HCT116 (cell line): ENCODE data around the gene RPL19. TPM values are rescaled to one million over a fixed set of nuclear protein-coding genes. Genes with fewer than 3 reads are reported as not detected.

Source experiments
- ATAC-seq: fragments of 200-7000 bp; cut with Tn5 transposase; 2 replicates; pipeline ENCODE4 v1.9.1; 2020; ENCODE audit warnings: mild to moderate bottlenecking, moderate library complexity
- BruUV-seq: library from RNA; stranded (reverse); fragments of 400-500 nt; replicated peaks from 2 replicates; lab custom pipeline; 2021; lab: Mats Ljungman, UMichigan
- CTCF ChIA-PET: fragments of 300-600 bp; sonication (Branson Sonifier 250); formaldehyde crosslinking; loops from one replicate; lab custom pipeline; 2021; ENCODE audit warnings: antibody characterized with exemption; lab: Charles Lee
- POLR2A ChIA-PET: fragments of 300-600, 350-600 bp; sonication (Branson Sonifier 250); formaldehyde crosslinking; loops from one replicate; lab custom pipeline; 2021; ENCODE audit warnings: antibody characterized with exemption; lab: Charles Lee
- RAD21 ChIA-PET, 2 experiments: fragments of 300-600 bp; sonication (Branson Sonifier 250); formaldehyde crosslinking; loops; one replicate each; lab custom pipeline; 2023; ENCODE audit warnings: low total read pairs in 2 of 2; ENCODE audit not compliant: uncharacterized antibody in 2 of 2, unreplicated experiment in 2 of 2, low non-redundant PET in 1 of 2; lab: Charles Lee
- DNase-seq: peaks from one replicate; pipeline ENCODE4 v3.0.0-alpha.2; 2010; ENCODE audit warnings: low read depth, low spot score
- H2AFZ ChIP-seq: fragments of 200-600 bp; shearing (Covaris generic), sonication (generic); 2 replicates; pipeline ENCODE4 v1.6.1; 2017; ENCODE audit warnings: low read depth, mixed run types, mixed read lengths, antibody characterized with exemption, low read length; ENCODE audit not compliant: poor library complexity, severe bottlenecking
- H3K27ac ChIP-seq: 2 replicates; pipeline ENCODE4 v1.5.1; 2012; ENCODE audit warnings: low read depth, low read length
- H3K27me3 ChIP-seq: fragments of 200-600 bp; sonication (generic); 2 replicates; pipeline ENCODE4 v1.6.1; 2016; ENCODE audit warnings: mixed run types, low read length, mixed read lengths; ENCODE audit not compliant: insufficient read depth
- H3K36me3 ChIP-seq, 2 experiments: fragments of 200-500 bp in 1 of 2; fragments of 200-600 bp in 1 of 2; sonication (Bioruptor generic) in 1 of 2; sonication (generic) in 1 of 2; 2 replicates each; pipeline versions ENCODE4 v1.5.1 to v1.6.1; 2014 to 2016; ENCODE audit warnings: low read length in 2 of 2, inconsistent platforms in 1 of 2, mixed read lengths in 1 of 2, mixed run types in 1 of 2; ENCODE audit not compliant: insufficient read depth in 2 of 2, control insufficient read depth in 1 of 2
- H3K4me1 ChIP-seq, 2 experiments: fragments of 200-600 bp in 1 of 2; sonication (generic) in 1 of 2; 2 replicates each; pipeline versions ENCODE4 v1.5.1 to v1.6.1; 2012 to 2017; ENCODE audit warnings: low read length in 2 of 2, inconsistent platforms in 1 of 2, mild to moderate bottlenecking in 1 of 2, mixed read lengths in 1 of 2, mixed run types in 1 of 2, moderate library complexity in 1 of 2; ENCODE audit not compliant: insufficient read depth in 2 of 2, control insufficient read depth in 1 of 2
- H3K4me2 ChIP-seq: fragments of 200-600 bp; sonication (generic); 2 replicates; pipeline ENCODE4 v1.6.1; 2017; ENCODE audit warnings: mixed run types, low read length, mixed read lengths
- H3K4me3 ChIP-seq, 2 experiments: fragments of 200-600 bp in 1 of 2; sonication (generic) in 1 of 2; replicated peaks in 1 of 2; 2 replicates each; pipeline ENCODE4 v1.5.1; 2011 to 2016; ENCODE audit warnings: low read length in 2 of 2, control low read depth in 1 of 2, low read depth in 1 of 2, mild to moderate bottlenecking in 1 of 2, mixed read lengths in 1 of 2, mixed run types in 1 of 2
- H3K79me2 ChIP-seq: fragments of 200-600 bp; sonication (generic); 2 replicates; pipeline ENCODE4 v1.6.1; 2017; ENCODE audit warnings: mild to moderate bottlenecking, mixed run types, low read length, moderate library complexity, mixed read lengths; ENCODE audit not compliant: insufficient read depth
- H3K9ac ChIP-seq: fragments of 200-600 bp; sonication (generic); 2 replicates; pipeline ENCODE4 v1.6.1; 2016; ENCODE audit warnings: low read length, mixed read lengths
- H3K9me2 ChIP-seq: fragments of 200-600 bp; sonication (generic), shearing (Covaris generic); 2 replicates; pipeline ENCODE4 v1.6.1; 2017; ENCODE audit warnings: mixed run types, mild to moderate bottlenecking, moderate library complexity; ENCODE audit not compliant: insufficient read depth
- H3K9me3 ChIP-seq, 2 experiments: fragments of 200-500 bp in 1 of 2; fragments of 200-600 bp in 1 of 2; sonication (Bioruptor generic) in 1 of 2; sonication (generic) in 1 of 2; 2 replicates each; pipeline ENCODE4 v1.6.1; 2014 to 2017; ENCODE audit warnings: low read length in 2 of 2, mixed read lengths in 2 of 2, inconsistent platforms in 1 of 2, low read depth in 1 of 2, mild to moderate bottlenecking in 1 of 2, mixed run types in 1 of 2, moderate library complexity in 1 of 2; ENCODE audit not compliant: control insufficient read depth in 1 of 2, insufficient read depth in 1 of 2
- H4K20me1 ChIP-seq: fragments of 200-600 bp; sonication (generic), shearing (Covaris generic); 2 replicates; pipeline ENCODE4 v1.6.1; 2017; ENCODE audit warnings: mixed run types, mild to moderate bottlenecking, moderate library complexity; ENCODE audit not compliant: insufficient read depth
- ATF3 ChIP-seq: IDR thresholded peaks from 2 replicates; pipeline ENCODE4 v1.6.1; 2012
- CBX3 ChIP-seq: IDR thresholded peaks from 2 replicates; pipeline ENCODE4 v1.6.1; 2012; ENCODE audit warnings: low read depth
- CEBPB ChIP-seq: IDR thresholded peaks from 2 replicates; pipeline ENCODE4 v1.6.1; 2012; ENCODE audit warnings: low read depth
- CTCF ChIP-seq, 3 experiments: fragments of 200-600 bp in 1 of 3; sonication (generic) in 1 of 3; IDR thresholded peaks in 2 of 3; conservative IDR thresholded peaks in 1 of 3; 2 replicates each; pipeline ENCODE4 v1.5.1; 2012 to 2017; ENCODE audit warnings: low read depth in 2 of 3, low read length in 2 of 3, antibody characterized with exemption in 1 of 3, borderline replicate concordance in 1 of 3, control low read depth in 1 of 3, mild to moderate bottlenecking in 1 of 3, mixed read lengths in 1 of 3, mixed run types in 1 of 3, moderate library complexity in 1 of 3; ENCODE audit not compliant: insufficient read depth in 1 of 3
- EGR1 ChIP-seq: IDR thresholded peaks from 2 replicates; pipeline ENCODE4 v1.6.1; 2012; ENCODE audit warnings: low read depth
- EZH2 ChIP-seq: fragments of 200-600 bp; sonication (generic); IDR thresholded peaks from 2 replicates; pipeline ENCODE4 v1.6.1; 2017; ENCODE audit warnings: antibody characterized with exemption, mixed run types
- EZH2phosphoT487 ChIP-seq: fragments of 200-600 bp; IDR thresholded peaks from 2 replicates; pipeline ENCODE4 v1.6.1; 2018; ENCODE audit warnings: antibody characterized with exemption, borderline replicate concordance
- JUND ChIP-seq: IDR thresholded peaks from 2 replicates; pipeline ENCODE4 v1.6.1; 2012
- MAX ChIP-seq: IDR thresholded peaks from 2 replicates; pipeline ENCODE4 v1.6.1; 2012
- RAD21 ChIP-seq: IDR thresholded peaks from 2 replicates; pipeline ENCODE4 v1.6.1; 2012; ENCODE audit warnings: low read depth, mild to moderate bottlenecking
- SP1 ChIP-seq: IDR thresholded peaks from 2 replicates; pipeline ENCODE4 v1.6.1; 2012; ENCODE audit warnings: low read depth
- SRF ChIP-seq: IDR thresholded peaks from 2 replicates; pipeline ENCODE4 v1.6.1; 2012; ENCODE audit warnings: low read depth
- TCF7L2 ChIP-seq: IDR thresholded peaks from 2 replicates; pipeline ENCODE4 v1.7.0; 2011; ENCODE audit warnings: borderline replicate concordance, inconsistent platforms; ENCODE audit not compliant: insufficient read depth, insufficient read length; ENCODE audit errors: extremely low read depth
- YY1 ChIP-seq: IDR thresholded peaks from 2 replicates; pipeline ENCODE4 v1.6.1; 2011; ENCODE audit warnings: low read length, low read depth, moderate library complexity, mild to moderate bottlenecking; ENCODE audit not compliant: insufficient replicate concordance; ENCODE audit errors: extremely low read depth
- ZBTB33 ChIP-seq: IDR thresholded peaks from 2 replicates; pipeline ENCODE4 v1.6.1; 2011; ENCODE audit warnings: mild to moderate bottlenecking, low read length, moderate library complexity; ENCODE audit not compliant: insufficient replicate concordance; ENCODE audit errors: extremely low read depth
- intact Hi-C: fragments of 100-400 bp; cut with micrococcal nuclease; formaldehyde crosslinking; loops from 2 replicates; pipeline ENCODE4 v1.10.0; 2022
- total RNA-seq: library from RNA; stranded (reverse); gene quantifications from one replicate; pipeline ENCODE4 v1.2.1, GENCODE V29; 2021; ENCODE audit not compliant: unreplicated experiment

The RPL19 gene
- total RNA-seq, 1 experiment from 2014 or later: 2,276 TPM

GRCh38 chr17:39240631-39241030 is 40.5 kb downstream of the RPL19 start (continued):
- TF ChIP-seq SP1 (no peak), EGR1 (no peak), CBX3 (no peak), JUND (no peak), CEBPB (no peak), MAX (no peak), YY1 (no peak)

GRCh38 chr17:39243155-39243554 is 43.1 kb downstream of the RPL19 start:
- H2AFZ ChIP-seq: no peak overlapping the region
- H3K4me1 ChIP-seq: peaks cover 18 to 27% of the 10 kb centered on the region in 2 experiments
- no peaks in the 10 kb centered on the region for H3K27me3 ChIP-seq
- H3K4me3 ChIP-seq: no peak overlapping the region
- ChIA-PET RAD21 (interaction anchor here in 1 of 2 experiments (0.7 kb wide), 1 partner anchor 89 kb away, joined by 4 read pairs; no protein-coding TSS in a partner anchor), POLR2A (interaction anchor here (2.9 kb wide), 1 partner anchor 37 kb away, joined by 13 read pairs; no protein-coding TSS in a partner anchor), CTCF (interaction anchor here (1.7 to 3.1 kb wide), 3 partner anchors 8 to 273 kb away, joined by 4 to 105 read pairs (median 41); no protein-coding TSS in a partner anchor)
- no peak overlapping the region for H3K4me2 ChIP-seq
- no peak overlapping the region for H3K27ac ChIP-seq
- H3K36me3 ChIP-seq: no peaks in the 10 kb centered on the region
- no peaks in the 10 kb centered on the region for H3K9me3 ChIP-seq
- TF ChIP-seq YY1 (no peak), SRF (no peak), RAD21 (no peak), CEBPB (no peak), TCF7L2 (no peak), EGR1 (no peak), JUND (no peak), ZBTB33 (no peak), CTCF (IDR thresholded peaks at IDR 0.05 in 2 of 3, conservative IDR thresholded peaks at IDR 0.05 in 1 of 3; ENCODE audit: borderline replicate concordance in 1 of 3, insufficient read depth in 1 of 3, low read depth in 2 of 3, low read length in 2 of 3) (no peak), EZH2phosphoT487 (no peak), ATF3 (no peak), MAX (no peak), SP1 (no peak), EZH2 (no peak)
- H4K20me1 ChIP-seq: no peaks in the 10 kb centered on the region
- no peak overlapping the region for H3K9ac ChIP-seq
- BruUV-seq: no TSS peak
- no peaks in the 10 kb centered on the region for H3K9me2 ChIP-seq
- DNase-seq (no peak), ATAC-seq (no peak)
- no peaks in the 10 kb centered on the region for H3K79me2 ChIP-seq
- intact Hi-C loops: no loop called here
